Stimulated activated CD4-positive, alpha-beta T cell treated with anti-CD3 and anti-CD28 coated beads, Interleukin-12 subunit alpha, Interleukin-12 subunit beta, amount 100 ng/mL, for 24 hours (primary cell): ENCODE data around the gene ZFP3.
"Not testable (repeated sequence)": the region's sequence is repeated elsewhere in the genome, so short reads cannot be mapped to it uniquely, and the experiment has no call there.

Experiments used
- DNase-seq, 2 experiments: peaks; one replicate each; pipeline ENCODE4 v3.0.0-alpha.2; 2020; ENCODE audit warnings: low read depth in 2 of 2

ZFP3 gene

DNA sequence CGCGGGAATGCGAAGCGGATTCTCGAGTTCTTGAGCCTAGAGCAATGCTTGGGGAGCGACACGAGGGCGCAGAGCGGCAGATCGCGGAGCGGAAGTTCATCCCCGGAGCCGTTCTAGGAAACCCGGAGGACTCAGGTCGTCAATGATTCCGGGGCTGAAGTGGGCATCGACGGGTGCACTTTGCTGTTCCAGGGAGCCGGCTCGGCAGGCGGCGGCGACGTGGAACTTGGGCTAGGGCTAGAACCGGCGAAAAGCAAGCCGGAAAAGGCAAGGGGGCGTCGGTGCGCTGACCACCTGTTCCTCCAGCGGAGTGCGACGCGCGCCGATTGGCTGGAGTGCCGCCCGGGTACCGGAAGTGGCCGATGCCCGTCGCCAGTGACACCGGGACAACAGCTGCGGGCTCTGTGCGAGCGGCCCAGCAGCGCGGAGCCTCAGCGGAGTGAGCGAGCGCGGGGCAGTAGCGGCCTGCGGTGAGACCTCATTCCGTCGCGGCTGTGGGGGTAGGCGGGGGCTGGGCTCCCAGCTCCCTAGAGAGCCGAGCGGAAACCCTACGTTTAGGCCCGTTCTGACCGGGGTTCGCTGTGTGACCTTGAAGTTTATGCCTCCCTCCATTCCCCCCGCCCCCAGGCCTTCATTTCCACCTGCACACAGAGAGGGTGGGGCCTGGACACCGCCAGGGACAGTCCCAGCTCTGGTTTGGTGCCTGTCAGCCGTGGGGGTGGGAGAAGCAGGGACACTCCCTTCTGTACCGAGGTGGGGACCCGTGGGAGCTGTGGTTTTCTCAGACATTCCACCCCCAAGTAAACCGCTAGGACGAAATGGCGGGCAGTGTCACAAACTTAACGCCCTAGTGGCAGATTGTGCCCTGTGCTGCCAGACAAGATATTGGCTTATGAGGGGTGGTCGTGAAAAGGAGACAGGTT is at the start of gene ZFP3:
ZFP3 (plus strand) TSS at position 362 of the 923 bp plus-strand sequence. CDS start 13,038 bp downstream, outside the sequence.
- peak; percentile 65 to 74 for DNase-seq

DNA sequence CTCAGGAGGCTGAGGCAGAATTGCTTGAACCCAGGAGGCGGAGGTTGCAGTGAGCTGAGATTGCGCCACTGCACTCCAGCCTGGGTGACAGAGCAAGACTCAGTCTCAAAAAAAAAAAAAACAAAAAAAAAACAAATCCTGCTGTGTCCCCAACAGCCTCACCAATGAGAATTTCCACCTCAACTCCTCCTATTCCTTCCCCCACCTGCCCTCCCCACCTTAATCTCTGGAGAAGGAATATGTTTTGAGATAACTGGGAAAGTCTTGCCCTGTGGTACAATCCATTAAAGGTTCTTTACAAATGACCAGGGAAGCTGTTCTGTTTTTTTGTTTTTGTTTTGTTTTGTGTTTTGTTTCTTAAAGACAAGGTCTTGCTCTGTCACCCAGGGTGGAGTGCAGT is 48.1 kb upstream of the ZFP3 start:
- DNase-seq = not testable (repeated sequence)

DNA sequence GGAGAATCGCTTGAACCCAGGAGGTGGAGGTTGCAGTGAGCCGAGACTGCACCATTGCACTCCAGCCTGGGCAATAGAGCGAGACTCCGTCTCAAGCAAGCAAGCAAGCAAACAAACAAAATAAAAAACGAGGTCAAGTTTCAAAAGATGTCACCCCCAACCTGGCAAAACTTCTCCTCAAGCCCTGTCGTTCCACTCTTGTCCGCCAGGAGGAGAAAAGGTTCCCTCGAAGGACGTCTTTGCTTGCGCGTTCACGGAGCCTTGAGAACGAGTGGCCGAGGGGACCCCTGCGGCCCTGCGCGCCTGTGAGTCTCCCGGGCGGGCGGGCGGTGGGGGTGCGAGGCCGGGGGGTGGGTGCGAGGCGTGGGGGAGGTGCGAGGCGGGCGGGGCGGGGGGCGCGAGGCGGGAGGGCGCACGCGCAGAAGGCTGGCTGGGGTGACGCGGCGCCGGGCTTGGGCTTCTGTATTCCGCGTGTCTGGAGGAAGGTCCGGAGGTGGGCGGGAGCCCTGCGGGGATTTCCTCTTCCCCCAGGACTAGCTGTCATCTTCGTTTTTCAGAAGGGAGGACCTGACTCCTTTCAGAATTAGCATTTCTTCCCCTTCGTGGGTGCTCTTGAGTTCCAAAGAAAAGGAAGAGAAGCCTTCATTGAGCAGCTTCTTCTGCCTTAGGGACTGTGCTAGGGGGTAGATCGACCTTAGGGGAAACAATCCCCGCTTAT is 46.7 kb upstream of the ZFP3 start:
- peak; percentile 70 to 82 for DNase-seq

DNA sequence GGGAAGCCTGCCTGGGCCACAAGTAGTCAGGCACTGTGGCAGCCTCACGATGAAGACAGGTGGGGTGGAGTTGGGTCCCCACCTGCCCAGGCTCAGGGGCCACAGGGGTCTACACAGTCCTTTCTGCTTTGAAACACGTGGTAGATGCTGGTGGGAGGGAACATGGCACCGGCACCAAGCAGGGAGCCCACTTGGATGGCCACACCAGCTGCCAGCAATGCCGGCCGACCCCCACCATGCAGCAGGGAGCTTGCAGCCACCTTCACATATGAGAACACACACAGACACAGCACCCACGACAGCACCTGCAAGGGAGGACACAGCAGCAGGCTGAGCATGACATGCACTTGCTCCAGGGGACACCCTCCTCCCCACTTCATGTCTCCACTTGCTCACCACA is 45.4 kb upstream of the ZFP3 start:
- no peak for DNase-seq

DNA sequence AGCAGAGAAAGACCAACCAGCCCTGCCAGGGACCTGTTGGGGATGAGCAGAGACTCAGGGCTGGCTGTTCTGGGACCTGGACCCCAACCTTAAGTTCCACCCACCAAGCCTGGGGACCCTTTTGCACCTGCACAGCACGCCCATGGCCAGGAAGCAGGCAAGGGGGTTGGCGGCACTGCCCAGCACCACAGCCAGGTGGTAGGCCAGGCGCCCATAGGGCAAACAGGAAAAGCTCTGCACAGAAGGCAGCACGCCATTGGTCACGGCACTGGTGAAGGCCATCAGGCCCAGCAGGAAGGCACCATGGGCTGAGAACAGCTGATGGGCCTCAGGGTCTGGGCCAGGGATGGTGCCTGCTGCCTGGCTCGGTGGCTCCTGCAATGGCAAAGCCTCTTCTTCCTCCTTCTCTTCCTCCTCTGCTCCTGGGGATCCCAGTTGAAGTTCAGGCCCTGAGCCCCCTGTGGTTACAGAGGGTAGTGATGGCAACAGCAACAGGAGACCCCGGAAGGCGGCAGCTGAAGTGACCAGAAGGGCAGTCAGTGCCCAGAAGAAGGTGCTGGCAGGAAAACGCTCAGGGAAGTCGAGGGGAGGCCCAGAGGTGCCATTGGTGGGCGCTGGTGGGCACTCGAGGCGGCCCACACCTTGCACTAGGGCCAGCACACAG is 44.8 kb upstream of the ZFP3 start:
- no peak for DNase-seq

DNA sequence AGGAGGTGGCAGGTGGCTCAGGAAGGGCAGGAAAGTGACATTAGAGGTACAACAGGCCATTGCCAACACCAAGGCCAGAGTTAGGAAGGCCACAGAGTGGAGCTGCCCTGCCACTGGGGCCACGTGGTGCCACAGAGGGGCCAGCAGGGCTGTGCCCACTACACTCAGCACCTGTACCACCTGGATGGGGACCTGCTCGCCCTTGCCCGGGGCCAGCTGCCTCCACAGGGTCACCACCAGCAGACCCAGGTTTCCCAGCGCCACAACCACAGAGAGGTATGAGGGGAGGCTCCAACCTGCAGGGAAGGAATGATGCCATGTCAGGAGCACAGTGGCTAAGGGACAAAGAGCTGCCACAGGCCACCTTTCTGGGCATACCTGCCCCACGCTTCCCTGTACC is 44.2 kb upstream of the ZFP3 start:
- DNase-seq = no peak

DNA sequence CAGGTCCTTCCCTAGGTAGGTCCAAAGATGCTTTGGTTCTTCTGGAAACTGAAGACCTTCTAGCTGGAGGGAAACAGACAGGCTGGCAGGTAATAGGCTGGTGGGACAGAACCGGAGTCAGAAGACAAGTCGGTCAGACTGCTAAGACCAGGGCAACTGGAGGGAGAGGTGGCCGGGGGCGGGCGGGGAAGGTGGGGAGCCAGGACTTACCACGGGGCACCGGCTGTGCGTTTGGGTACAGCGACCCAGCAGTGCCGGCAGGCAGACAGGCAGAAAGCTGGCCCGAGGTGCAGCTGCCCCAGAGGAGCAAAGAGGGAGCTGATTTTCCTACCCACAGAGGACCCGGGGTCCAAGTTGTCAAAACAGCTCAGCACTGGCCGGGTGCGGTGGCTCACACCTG is 43.6 kb upstream of the ZFP3 start:
- DNase-seq = no peak

DNA sequence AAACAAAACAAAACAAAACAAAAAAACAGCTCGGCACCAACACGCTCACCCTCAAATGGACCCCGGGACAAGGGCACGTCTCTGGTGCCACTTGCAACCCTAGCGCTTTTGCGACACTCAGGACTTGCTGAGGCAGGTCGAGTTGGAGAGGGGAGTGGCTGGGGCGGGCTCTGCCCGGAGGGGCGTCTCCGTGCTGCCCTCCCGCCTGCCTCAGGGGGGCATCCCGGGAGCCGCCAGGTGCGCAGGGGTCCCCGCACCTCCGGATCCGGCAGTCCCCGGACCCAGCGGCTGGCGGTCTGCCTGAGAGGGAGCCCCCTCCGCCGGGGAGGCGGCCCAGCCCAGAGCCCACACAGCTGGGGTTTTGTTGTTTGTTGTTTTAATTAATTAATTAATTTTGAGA is 43.0 kb upstream of the ZFP3 start, which contains the start of gene SLC52A1:
SLC52A1 (minus strand) TSS at position 112 of the 400 bp plus-strand sequence. CDS start 820 bp downstream, outside the sequence.
- DNase-seq = no peak

DNA sequence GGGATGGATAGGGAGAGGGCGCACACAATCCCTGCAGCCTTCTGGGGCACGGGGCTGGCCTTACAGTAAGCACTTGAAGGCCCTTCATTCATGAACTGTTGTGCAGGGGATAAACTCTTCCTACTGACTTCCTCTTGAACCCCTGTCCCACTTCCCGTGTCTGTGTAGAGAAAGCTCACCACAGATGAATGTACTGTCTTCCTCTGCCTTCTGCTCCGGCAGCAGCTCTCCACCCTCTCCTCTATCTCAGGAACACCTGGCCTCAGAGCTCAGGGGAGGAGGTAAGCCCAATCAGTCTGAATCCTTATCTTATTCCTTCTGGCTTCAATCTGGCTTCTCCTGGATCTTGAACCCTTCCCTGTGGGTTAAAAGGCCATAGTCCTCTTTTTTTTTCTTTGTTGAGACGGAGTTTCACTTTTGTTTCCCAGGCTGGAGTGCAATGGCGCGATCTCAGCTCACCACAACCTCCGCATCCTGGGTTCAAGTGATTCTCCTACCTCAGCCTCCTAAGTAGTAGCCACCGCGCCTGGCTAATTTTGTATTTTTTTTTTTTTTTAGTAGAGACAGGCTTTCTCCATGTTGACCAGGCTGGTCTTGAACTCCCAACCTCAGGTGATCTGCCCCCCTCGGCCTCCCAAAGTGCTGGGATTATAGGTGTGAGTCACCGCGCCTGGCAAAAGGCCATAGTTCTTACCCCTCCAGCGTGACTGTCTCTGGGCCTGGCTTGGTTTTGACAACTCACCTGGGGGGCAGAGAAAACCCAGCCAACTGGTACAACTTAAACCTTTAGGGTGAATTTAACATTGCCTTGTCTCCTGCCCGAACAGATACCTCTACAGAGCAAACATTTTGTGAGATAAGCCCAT is 35.9 kb upstream of the ZFP3 start:
- no peak for DNase-seq

DNA sequence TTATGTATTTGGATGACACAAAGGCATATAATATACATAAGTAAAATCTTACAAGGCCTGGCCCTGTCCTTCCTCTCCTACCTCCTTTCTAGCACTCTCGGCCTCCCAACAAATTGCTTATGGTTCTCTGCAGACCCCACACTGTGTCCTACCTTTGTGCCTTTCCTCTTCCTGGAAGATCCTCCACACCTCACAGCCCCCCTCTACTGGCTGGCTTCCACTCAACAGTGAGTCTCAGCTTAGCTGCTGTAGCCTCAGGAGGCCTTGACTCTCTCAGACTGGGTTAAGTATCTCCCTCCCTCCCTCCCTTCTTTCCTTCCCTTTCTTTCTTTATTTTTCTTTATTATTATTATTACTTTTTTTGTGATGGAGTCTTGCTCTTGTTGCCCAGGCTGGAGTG is 34.7 kb upstream of the ZFP3 start:
- no peak for DNase-seq

DNA sequence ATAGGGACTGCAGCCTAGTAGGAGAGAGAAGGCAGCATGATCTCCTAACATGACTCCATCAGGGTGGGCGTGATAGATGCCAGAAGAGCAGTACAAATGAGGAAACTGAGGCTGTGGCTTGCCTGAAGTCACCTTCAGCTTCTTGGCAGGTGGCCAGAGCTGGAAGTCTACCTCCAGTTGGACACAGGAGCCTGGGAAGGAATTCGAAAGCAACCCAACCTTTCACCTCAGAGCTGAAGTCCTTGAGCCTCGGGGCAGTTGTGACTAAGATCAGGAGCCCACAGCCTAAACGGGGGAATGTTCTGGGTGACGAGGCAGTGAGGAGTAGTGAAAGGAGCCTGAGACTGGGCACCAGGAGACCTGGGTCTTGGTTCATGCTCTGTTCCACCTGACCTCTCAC is 33.6 kb upstream of the ZFP3 start:
- DNase-seq = no peak

DNA sequence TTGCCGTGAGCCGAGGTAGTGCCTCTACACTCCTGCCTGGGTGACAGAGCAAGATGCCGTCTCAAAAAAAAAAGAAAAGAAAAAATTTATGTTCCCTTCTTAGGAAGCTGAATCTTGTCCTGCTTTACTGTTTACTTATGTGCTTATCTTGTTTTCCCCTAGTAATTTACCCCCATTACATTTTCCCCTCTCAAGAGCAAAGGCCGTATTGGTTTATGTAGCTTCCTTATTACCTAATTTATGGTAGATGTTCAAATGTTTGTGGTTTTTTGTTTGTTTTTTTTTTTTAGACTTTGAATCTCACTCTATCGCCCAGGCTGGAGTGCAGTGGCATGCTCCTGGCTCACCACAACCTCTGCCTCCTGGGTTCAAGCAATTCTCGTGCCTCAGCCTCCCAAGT is 32.8 kb upstream of the ZFP3 start:
- no peak for DNase-seq

DNA sequence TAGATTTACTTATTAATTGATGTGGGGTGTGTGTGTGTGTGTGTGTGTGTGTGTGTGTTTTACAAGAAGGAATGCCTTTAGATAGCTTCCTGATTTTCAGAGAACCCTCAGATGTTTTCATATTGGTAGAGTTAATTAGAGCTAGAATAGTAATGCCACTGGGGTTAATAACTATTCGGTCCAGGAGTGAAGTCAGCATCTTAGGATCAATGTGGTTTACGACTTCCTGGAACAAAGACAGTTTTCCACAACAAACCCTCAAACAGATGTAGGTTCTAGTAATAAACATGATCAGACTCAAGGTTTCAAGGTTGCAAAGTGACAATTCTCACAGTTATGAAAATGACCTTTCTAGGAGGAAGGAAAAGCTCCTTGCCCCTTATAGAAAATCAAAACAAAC is 30.8 kb upstream of the ZFP3 start:
- no peak for DNase-seq

DNA sequence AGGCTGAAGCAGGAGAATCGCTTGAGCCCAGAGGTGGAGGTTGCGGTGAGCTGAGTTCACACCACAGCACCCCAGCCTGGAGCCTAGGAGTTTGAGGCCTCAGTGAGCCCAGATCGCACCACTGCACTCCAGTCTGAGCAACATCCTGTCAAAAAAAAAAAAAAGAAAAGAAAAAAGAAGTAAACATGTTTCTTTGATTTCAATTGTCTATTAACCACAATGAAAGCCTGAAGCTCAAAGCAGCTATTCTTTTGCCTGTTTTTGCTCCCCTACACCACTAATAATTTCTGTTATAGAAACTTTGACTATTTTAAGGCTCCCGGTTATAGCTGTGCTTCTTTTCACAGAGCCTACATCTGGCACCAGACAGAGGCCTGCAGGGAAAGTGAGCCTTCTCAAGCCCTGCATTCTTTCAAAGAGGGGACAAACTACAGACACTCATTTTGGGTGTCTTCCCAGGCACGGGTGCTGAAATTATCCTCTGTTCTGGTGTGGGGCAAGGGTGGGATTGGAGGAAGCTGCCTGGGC is 28.9 kb upstream of the ZFP3 start:
- DNase-seq = no peak

DNA sequence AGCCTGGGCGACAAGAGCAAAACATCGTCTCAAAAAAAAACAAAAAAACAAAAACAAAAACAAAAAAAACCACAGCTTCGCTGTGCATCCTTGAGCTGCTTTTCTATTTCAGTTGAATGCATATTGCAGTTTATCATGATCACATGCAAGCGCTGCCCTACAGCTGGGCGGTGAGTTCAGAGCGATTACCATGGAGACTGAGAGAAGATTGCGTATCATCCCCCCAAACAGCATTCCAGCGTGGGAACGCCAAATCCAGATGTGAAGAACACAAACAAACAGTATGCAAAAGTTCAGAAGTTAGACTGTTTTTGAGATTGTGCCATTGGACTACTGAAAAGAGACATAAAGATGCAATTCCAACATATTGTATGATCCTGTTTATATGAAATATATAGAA is 28.0 kb upstream of the ZFP3 start:
- DNase-seq = no peak

DNA sequence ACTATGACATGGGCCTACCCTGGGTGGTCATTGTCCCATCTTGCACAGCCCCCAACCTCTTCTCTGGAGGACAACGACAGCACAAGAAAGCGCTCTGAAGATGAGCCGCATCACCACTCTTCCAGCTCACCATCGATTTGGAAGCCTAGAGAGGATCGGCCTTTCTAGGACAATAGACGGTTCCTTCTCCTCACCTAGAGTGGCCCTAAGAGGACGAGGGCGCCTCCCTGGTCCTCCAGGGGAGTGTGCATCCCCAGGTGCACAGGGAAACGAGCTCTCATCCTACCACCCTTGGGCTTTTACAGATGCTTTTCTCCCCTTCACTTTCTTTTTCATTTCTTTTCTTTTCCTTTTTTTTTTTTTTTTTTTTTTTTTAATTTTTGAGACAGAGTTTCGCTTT is 22.7 kb upstream of the ZFP3 start:
- no peak for DNase-seq

DNA sequence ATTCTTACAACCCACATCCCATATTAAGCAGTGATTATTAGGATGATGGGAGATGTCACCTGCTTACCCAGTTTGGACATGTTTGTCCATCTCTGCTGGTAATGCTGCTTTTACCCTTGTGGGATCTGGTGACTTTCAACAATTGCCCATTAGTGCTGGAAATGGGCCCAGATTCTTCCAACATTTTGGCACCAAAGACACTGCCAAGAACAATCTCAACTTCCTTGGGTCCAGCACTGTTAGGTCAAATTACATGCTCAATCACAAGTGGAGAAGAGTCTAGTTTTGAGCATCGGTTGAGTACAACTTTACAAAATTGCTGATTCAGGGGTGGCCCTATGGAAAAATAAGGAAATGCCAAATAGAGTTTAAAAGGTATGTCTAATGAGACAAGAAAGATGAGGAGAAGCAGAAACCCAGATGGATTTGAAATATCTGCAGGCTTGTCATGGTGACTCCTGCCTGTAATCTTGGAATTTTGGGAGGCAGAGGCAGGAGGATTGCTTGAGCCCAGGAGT is 13.0 kb upstream of the ZFP3 start:
- no peak for DNase-seq

DNA sequence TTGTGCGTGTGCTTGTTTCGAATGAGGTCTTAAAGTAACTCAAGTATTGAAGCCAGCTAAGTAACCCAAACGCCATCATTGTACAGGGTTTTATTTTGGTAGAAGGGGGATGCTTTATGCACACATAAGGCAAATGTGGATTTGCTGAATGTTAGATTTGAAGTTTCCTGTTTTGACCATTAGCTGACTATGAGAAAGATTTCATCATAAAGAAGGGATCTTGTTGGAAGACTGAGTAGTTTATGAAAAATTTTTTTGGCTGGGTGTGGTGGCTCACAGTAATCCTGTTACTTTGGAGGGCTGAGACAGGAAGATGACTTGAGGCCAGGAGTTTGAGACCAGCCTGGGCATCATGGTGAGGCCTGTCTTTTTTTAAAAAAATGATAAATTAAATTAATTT is 10.0 kb upstream of the ZFP3 start:
- DNase-seq = no peak

DNA sequence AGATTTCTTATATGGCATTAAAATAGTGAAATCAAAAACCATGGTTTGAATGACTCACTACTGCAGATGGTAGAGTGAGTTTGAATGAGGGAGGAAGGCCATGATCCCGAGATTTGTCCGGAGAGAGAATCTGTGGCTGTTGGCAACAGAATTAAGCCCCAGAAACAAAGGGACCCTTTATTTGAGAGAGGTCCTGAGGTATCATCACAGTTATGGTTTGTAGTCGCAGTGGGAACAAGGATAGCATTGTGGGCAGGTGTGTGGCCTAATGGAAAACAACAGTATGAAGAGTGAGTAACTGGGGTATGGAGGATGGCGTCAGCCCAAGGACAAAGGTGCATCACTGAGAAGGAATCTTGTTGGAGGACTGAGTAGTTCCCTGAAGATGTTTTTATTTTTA is 8.5 kb upstream of the ZFP3 start:
- DNase-seq = no peak

DNA sequence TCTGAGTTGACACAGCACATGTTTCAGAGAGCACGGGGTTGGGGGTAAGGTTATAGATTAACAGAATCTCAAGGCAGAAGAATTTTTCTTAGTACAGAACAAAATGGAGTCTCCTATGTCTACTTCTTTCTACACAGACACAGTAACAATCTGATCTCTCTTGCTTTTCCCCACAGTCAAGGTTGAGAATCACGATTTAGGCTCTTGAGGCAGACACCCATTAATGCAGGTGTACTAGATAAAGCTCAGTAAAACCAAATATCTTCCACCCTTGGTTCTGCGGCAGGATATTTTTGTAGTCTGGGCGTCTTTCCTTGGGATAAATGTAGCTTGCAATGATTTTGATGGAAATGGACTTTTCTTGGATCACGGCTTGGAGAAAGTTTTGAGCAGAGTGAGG is 2.8 kb upstream of the ZFP3 start:
- not testable (repeated sequence) for DNase-seq

DNA sequence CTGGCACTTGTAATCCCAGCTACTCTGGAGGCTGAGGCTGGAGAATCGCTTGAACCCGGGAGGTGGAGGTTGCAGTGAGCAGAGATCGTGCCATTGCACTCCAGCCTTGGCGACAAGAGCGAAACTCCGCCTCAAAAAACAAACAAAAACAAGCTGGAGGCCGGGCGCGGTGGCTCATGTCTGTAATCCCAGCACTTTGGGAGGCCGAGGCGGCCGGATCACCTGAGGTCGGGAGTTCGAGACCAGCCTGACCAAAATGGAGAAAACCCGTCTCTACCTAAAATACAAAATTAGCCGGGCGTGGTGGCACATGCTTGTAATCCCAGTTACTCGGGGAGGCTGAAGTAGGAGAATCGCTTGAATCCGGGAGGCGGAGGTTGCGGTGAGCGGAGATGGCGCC is 992 bp upstream of the ZFP3 start:
- DNase-seq = not testable (repeated sequence)
